ENCODE data around the gene CCDC187. TPM values are rescaled to one million over a fixed set of nuclear protein-coding genes. Genes with fewer than 3 reads are reported as not detected.

CCDC187 gene
- total and polyA plus RNA-seq, 2 of the 8 experiments (the other 6 are each of a cell fraction or from before 2014, with no cell fraction given) = 0.02 TPM; not detected in 1

DNA sequence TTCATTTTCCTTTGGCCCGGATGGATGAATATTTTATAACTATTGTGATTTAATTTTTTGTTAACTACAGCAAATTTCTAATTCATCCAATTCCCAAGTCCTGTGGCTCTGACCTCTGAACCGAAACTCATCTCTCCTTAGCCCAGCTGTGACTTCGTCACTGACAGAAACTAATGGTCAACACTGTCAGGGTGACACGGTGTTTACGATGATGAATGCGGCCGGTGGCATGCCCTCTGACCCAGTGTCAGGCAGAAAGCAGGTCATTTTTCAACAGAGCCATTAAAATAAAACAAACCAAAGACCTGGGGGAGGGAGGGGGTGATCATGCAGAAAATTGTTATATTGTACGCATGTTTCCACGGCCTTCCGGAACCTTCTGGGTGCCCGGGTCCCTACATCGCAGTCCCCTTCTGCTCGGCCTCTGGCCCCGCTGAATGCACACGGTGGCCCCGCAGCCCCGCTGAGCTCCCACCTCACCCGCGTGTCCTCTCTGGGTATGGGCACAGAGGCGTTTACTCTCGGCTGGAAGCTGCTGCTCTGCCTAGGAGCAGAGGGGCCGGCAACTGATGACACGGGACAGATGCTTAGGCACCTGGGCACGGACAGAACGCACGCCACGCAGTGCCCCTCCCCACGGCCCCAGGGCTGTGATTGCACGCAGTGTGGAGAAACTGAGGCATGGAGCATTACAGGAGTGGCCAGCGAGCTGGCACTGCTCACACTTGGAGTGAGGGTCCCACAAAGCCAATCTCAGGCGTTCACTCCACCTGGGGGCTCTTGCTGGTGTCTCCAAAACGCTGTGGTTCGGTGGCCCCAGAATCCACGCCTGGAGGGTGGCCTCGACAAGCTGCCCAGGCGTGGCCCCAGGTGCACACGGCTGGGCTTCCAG, 8.1 kb downstream of the CCDC187 start (continued):
- TF ChIP-seq YY1 (IDR thresholded peaks at IDR 0.05; ENCODE audit: low read depth, low read length) (no peak), JUND (IDR thresholded peaks at IDR 0.05; ENCODE audit: low read length) (no peak), SIX5 (IDR thresholded peaks at IDR 0.05; ENCODE audit: low read depth, low read length) (no peak), ASH2L (IDR thresholded peaks at IDR 0.05; ENCODE audit: low read length) (no peak), RXRA (IDR thresholded peaks at IDR 0.05; ENCODE audit: insufficient read depth, low read depth, low read length) (no peak), KDM4A (IDR thresholded peaks at IDR 0.05; ENCODE audit: low read depth, low read length, severe bottlenecking) (no peak), SIRT6 (IDR thresholded peaks at IDR 0.05; ENCODE audit: low read length) (no peak), BCL11A (IDR thresholded peaks at IDR 0.05; ENCODE audit: low read depth in 2 of 2, low read length in 2 of 2) (no peak), PHF8 (conservative IDR thresholded peaks at IDR 0.05; ENCODE audit: low read depth, low read length) (no peak), CBX8 (IDR thresholded peaks at IDR 0.05; ENCODE audit: borderline replicate concordance, low read depth, low read length) (no peak), RNF2 (IDR thresholded peaks at IDR 0.05; ENCODE audit: borderline replicate concordance, low read depth, low read length, missing control alignments, poor library complexity, severe bottlenecking) (no peak), SRF (IDR thresholded peaks at IDR 0.05; ENCODE audit: low read depth, low read length) (no peak)
